Glutamatergic neuron (in vitro differentiated cells): ENCODE measurements around the gene STAG1. TPM values are rescaled to one million over a fixed set of nuclear protein-coding genes. Genes with fewer than 3 reads are reported as not detected.
"Not testable (repeated sequence)": the region's sequence is repeated elsewhere in the genome, so short reads cannot be mapped to it uniquely, and the experiment has no call there.

Experiments
- DNase-seq: peaks from one replicate; pipeline ENCODE4 v3.0.0; 2022
- H3K27ac Mint-ChIP-seq: one replicate; pipeline ENCODE4 v1.8.0; 2020; ENCODE audit warnings: mild to moderate bottlenecking, mixed read lengths, inconsistent platforms; ENCODE audit not compliant: unreplicated experiment
- H3K27me3 Mint-ChIP-seq: one replicate; pipeline ENCODE4 v1.8.0; 2020; ENCODE audit warnings: mild to moderate bottlenecking, moderate library complexity, mixed read lengths, inconsistent platforms; ENCODE audit not compliant: unreplicated experiment
- H3K36me3 Mint-ChIP-seq: one replicate; pipeline ENCODE4 v1.8.0; 2020; ENCODE audit warnings: mild to moderate bottlenecking, mixed read lengths, inconsistent platforms; ENCODE audit not compliant: unreplicated experiment
- H3K4me1 Mint-ChIP-seq: one replicate; pipeline ENCODE4 v1.8.0; 2020; ENCODE audit warnings: mild to moderate bottlenecking, low read depth, mixed read lengths, inconsistent platforms; ENCODE audit not compliant: unreplicated experiment
- H3K4me3 Mint-ChIP-seq: one replicate; pipeline ENCODE4 v1.8.0; 2020; ENCODE audit warnings: mild to moderate bottlenecking, mixed read lengths, inconsistent platforms; ENCODE audit not compliant: unreplicated experiment
- H3K9me3 Mint-ChIP-seq: one replicate; pipeline ENCODE4 v1.8.0; 2020; ENCODE audit warnings: mild to moderate bottlenecking, moderate library complexity, mixed read lengths, inconsistent platforms; ENCODE audit not compliant: unreplicated experiment
- CTCF ChIP-seq: fragments of 200-600 bp; sonication (generic); IDR thresholded peaks from one replicate; pipeline ENCODE4 v1.5.0; 2021; ENCODE audit not compliant: partially characterized antibody, unreplicated experiment
- total RNA-seq: library from RNA; stranded (reverse); fragmentation: NEBNext Ultra II Directional; extraction: Animal tissue kit (Norgen Biotek cat#: 25700); gene quantifications from one replicate; pipeline ENCODE4 v1.2.1, GENCODE V29; 2021; ENCODE audit not compliant: unreplicated experiment

STAG1 gene
- total RNA-seq, 1 donor from 2014 or later, result 22.8 TPM

GRCh38 chr3:136612512-136612911 is 139.7 kb downstream of the STAG1 start:
- no peak for TF ChIP-seq CTCF
- Mint-ChIP-seq H3K9me3 (peaks cover 2% of the 10 kb centered on the region), H3K27me3 (peaks cover 2% of the 10 kb centered on the region), H3K4me1 (no peaks in the 10 kb centered on the region), H3K36me3 (no peaks in the 10 kb centered on the region), H3K4me3 (no peak overlapping the region), H3K27ac (no peak overlapping the region)
- DNase-seq, result no peak

- Mint-ChIP-seq H3K27me3 (no peaks in the 10 kb centered on the region), H3K4me1 (no peaks in the 10 kb centered on the region), H3K4me3 (no peak overlapping the region), H3K9me3 (peaks cover 2% of the 10 kb centered on the region), H3K36me3 (no peaks in the 10 kb centered on the region), H3K27ac (no peak overlapping the region)
- DNase-seq, result no peak
- no peak for TF ChIP-seq CTCF
These were observed 145.2 kb downstream of the STAG1 start for GRCh38 chr3:136606990-136607389.

- H3K27me3 Mint-ChIP-seq, H3K27ac Mint-ChIP-seq, H3K4me1 Mint-ChIP-seq, DNase-seq, H3K36me3 Mint-ChIP-seq, H3K9me3 Mint-ChIP-seq, H3K4me3 Mint-ChIP-seq: not testable (repeated sequence)
These were observed 146.0 kb downstream of the STAG1 start for GRCh38 chr3:136606216-136606615.

GRCh38 chr3:136604961-136605360 is 147.2 kb downstream of the STAG1 start:
- Mint-ChIP-seq H3K36me3 (no peaks in the 10 kb centered on the region), H3K4me1 (no peaks in the 10 kb centered on the region), H3K27me3 (no peaks in the 10 kb centered on the region), H3K27ac (no peak overlapping the region), H3K9me3 (peaks cover 2% of the 10 kb centered on the region), H3K4me3 (no peak overlapping the region)
- TF ChIP-seq CTCF, result no peak
- DNase-seq, result no peak

- H3K36me3 Mint-ChIP-seq, result no peaks in the 10 kb centered on the region
- H3K4me3 Mint-ChIP-seq, result no peak overlapping the region
- no peaks in the 10 kb centered on the region for H3K27me3 Mint-ChIP-seq
- no peaks in the 10 kb centered on the region for H3K4me1 Mint-ChIP-seq
- no peak overlapping the region for H3K27ac Mint-ChIP-seq
- no peaks in the 10 kb centered on the region for H3K9me3 Mint-ChIP-seq
- no peak for TF ChIP-seq CTCF
- no peak for DNase-seq
These were observed 149.4 kb downstream of the STAG1 start for GRCh38 chr3:136602818-136603217.
